NCI-H748 (cell line): ENCODE data around the gene RAD23A.
A peak's percentile ranks its signal among the peaks of the same experiment; 100 is the strongest.
"Not testable (repeated sequence)": the region's sequence is repeated elsewhere in the genome, so short reads cannot be mapped to it uniquely, and the experiment has no call there.

Experiments used
- DNase-seq: peaks from one replicate; lab custom pipeline; 2025; ENCODE audit not compliant: unreplicated experiment; lab: John Stamatoyannopoulos, UW

The RAD23A gene

GRCh38 chr19:12937927-12938778 is 7.5 kb upstream of the RAD23A start, which contains the start of gene CALR:
Gene CALR (plus strand): TSS chr19:12938609. CDS start chr19:12938680, 71 bp downstream.
- DNase-seq: peak; percentile 98

DNA sequence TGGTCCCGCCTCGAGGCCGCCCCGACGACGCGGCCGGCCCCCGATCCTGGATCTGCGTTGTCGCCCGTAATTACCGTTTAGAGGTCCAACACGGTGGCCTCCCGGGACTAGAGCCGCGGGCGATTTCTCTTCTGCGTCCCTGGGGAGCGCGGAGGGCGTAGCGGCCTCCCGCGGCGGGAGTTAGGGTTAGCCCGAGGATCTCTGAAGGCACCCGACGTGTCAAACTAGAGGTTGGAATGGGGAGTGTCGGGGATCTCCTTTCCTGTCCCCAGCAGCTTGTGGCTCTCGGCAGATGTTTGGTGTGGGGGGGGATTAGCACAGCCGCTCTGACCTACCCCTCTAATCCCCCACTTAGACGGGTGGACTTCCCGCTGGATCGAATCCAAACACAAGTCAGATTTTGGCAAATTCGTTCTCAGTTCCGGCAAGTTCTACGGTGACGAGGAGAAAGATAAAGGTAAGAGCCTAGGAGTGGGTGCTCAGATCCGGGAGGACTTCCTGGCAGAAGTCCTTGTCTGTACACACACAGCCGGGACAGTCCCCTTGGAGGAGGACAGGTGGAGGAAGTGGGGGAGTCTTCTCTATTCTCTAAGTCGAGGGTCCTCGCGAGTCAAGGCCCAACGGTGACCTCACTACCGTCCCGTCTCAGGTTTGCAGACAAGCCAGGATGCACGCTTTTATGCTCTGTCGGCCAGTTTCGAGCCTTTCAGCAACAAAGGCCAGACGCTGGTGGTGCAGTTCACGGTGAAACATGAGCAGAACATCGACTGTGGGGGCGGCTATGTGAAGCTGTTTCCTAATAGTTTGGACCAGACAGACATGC is 6.7 kb upstream of the RAD23A start:
- peak; percentile 50 for DNase-seq

GRCh38 chr19:12939975-12940423 is 5.7 kb upstream of the RAD23A start:
- DNase-seq: no peak

DNA sequence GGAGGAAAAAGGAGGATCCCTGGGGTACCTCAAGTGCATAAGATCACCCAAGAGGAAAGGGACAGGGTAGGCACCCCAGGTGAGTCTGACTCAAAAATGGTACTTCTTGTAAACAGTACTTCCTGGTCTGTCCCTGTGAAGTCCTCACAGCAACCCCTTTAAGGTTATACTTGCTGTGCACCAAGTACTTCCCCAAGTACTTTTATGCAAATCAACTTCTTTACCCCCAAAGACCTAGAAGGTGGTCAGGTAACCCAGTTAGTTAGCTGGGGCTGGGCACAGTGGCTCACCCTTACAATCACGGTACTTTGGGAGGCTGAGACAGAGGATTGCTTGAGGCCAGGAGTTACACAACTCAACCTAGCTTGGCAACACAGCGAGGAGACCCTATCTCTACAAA is 4.8 kb upstream of the RAD23A start:
- no peak for DNase-seq

DNA sequence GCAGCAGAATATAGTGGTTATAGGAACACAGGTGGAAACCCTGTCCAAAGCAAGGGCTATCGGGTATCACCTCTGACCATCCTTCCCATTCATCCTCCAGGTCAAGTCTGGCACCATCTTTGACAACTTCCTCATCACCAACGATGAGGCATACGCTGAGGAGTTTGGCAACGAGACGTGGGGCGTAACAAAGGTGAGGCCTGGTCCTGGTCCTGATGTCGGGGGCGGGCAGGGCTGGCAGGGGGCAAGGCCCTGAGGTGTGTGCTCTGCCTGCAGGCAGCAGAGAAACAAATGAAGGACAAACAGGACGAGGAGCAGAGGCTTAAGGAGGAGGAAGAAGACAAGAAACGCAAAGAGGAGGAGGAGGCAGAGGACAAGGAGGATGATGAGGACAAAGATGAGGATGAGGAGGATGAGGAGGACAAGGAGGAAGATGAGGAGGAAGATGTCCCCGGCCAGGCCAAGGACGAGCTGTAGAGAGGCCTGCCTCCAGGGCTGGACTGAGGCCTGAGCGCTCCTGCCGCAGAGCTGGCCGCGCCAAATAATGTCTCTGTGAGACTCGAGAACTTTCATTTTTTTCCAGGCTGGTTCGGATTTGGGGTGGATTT is 2.1 kb upstream of the RAD23A start:
- no peak for DNase-seq

DNA sequence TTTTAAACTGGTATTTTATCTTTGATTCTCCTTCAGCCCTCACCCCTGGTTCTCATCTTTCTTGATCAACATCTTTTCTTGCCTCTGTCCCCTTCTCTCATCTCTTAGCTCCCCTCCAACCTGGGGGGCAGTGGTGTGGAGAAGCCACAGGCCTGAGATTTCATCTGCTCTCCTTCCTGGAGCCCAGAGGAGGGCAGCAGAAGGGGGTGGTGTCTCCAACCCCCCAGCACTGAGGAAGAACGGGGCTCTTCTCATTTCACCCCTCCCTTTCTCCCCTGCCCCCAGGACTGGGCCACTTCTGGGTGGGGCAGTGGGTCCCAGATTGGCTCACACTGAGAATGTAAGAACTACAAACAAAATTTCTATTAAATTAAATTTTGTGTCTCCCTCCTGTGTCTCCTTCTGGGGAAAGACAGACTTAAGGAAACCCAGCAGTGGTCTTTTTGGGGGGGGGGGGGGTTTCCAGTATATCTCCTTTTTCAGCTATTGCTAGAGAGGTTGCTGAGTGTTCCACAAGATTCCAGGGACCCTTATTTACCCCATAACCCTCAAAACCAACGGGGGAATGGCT is 1.5 kb upstream of the RAD23A start:
- DNase-seq: no peak

DNA sequence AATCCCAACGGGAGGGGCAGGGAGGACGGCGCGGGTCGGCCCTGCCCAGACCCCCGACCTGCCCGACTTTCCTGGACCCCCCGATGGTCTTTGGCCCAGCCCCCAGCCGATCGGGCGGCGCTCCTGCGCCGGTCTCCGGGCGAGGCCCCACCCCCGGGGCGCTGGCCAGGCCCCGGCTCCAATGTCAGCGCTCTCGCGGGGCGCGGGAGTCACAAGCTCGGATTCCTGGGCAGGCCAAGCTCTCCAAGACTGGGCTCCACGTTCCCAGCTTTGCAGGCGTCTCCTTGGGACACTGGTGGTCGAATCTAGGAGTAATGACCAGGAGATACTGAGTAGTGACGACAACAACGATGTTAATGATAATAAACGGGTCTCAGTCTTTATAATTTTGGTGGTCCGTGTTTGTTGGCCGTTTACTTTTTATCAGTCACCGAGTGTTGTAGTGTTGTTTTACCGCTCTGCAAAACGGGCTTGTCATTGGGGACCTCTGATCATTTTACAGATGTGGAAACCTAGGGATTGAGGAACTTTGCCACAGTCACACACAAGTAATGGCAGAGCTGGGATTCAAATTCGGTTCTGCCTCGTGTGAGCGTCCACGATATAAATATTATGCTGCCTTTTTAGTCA is 545 bp downstream of the RAD23A start:
- peak; percentile 62 for DNase-seq

- DNase-seq: no peak
Observed at GRCh38 chr19:12946731-12947496, 1.3 kb downstream of the RAD23A start.

DNA sequence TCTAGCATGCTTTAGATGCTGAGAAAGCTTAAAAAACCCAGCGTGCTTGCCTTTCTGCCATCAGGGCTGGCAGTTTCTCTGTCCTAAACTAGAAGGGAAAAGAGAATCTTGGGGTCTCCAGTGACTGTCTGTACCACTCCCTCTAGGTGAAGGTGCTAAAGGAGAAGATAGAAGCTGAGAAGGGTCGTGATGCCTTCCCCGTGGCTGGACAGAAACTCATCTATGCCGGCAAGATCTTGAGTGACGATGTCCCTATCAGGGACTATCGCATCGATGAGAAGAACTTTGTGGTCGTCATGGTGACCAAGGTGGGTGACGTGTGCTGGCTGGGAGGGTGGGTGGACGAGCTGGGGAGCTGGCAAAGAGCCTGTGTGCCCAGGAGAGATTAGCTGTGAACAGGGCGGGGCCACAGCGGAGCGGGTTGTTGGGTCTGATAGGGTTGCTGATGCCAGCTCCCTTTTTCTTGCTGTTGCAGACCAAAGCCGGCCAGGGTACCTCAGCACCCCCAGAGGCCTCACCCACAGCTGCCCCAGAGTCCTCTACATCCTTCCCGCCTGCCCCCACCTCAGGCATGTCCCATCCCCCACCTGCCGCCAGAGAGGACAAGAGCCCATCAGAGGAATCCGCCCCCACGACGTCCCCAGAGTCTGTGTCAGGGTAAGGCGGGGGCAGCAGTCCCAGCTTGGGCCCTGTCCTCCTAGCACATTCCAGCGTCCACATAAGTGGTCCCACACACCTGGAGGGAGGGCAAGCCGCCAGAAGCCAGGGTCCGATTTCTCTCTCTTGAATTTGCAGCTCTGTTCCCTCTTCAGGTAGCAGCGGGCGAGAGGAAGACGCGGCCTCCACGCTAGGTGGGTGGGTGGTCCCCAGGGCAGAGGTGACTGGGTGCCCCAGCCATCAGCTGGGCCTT is 2.3 kb downstream of the RAD23A start:
- DNase-seq: no peak

DNA sequence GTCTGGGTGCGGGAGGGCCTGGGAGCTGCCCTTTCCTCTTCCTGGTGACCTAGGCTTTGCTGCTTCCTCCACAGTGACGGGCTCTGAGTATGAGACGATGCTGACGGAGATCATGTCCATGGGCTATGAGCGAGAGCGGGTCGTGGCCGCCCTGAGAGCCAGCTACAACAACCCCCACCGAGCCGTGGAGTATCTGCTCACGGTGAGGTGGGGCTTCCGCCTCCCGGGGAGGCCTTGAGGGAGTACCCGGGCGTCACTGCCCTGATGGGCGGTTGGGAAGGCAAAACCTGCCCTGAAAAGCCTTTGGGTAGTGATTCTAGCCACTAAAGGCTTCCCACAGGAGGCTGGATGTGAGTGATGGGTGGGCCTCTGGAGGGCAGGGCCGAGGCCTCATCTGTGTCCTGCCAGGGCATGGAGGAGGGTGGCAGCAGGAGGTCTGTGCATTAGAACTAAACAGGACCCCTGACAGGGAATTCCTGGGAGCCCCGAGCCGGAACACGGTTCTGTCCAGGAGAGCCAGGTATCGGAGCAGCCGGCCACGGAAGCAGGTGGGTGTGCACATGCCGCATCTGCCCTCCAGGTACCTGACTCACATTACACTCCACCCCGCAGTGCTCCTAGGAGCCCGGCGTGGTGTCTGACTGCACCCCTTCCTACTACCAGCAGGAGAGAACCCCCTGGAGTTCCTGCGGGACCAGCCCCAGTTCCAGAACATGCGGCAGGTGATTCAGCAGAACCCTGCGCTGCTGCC is 3.1 kb downstream of the RAD23A start:
- no peak for DNase-seq

- no peak for DNase-seq
Observed at GRCh38 chr19:12949363-12950283, 4.0 kb downstream of the RAD23A start.

- DNase-seq: not testable (repeated sequence)
Observed at GRCh38 chr19:12952050-12952449, 6.4 kb downstream of the RAD23A start.

- DNase-seq: no peak
Observed at GRCh38 chr19:12952488-12953137, 7.0 kb downstream of the RAD23A start.

DNA sequence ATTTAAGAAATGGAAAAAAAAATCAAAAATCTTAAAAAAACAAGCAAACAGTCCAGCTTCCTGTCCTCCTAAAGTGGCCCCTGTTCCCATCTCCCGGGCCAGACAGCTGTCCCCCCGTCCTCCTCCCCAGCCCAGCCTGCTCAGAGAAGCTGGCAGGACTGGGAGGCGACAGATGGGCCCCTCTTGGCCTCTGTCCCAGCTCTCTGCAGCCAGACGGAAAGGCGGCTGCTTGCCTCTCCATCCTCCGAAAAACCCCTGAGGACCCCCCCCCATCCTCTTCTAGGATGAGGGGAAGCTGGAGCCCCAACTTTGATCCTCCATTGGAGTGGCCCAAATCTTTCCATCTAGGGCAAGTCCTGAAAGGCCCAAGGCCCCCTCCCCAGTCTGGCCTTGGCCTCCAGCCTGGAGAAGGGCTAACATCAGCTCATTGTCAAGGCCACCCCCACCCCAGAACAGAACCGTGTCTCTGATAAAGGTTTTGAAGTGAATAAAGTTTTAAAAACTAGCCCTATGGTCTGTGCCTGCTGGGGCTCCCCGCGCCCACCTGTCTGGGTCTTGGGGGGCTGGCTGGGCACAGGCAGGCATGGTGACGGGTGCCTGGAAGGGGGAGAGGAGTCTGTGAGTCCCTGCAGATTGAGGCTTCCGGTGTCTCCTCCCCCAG is 7.6 kb downstream of the RAD23A start:
- no peak for DNase-seq

GRCh38 chr19:12953799-12954611 is 8.3 kb downstream of the RAD23A start:
- no peak for DNase-seq
